Karpas-422 (cell line): Measurements from ENCODE around the gene DRD3. TPM values are rescaled to one million over a fixed set of nuclear protein-coding genes. Genes with fewer than 3 reads are reported as not detected.
A peak's percentile ranks its signal among the peaks of the same experiment; 100 is the strongest.

Experiments used
- DNase-seq: peaks from one replicate; pipeline ENCODE4 v3.0.0-alpha.2; 2015
- H2AFZ ChIP-seq: fragments of 200-600 bp; sonication (generic); 2 replicates; pipeline ENCODE4 v1.6.1; 2014; ENCODE audit warnings: antibody characterized with exemption, low read length, mixed read lengths
- H3K27ac ChIP-seq: fragments of 200-600 bp; sonication (generic); 2 replicates; pipeline ENCODE4 v1.5.1; 2014; ENCODE audit warnings: mild to moderate bottlenecking, low read length, moderate library complexity
- H3K27me3 ChIP-seq: fragments of 200-600 bp; sonication (generic); 2 replicates; pipeline ENCODE4 v1.6.1; 2014; ENCODE audit warnings: low read length, mixed read lengths
- H3K36me3 ChIP-seq: fragments of 200-600 bp; sonication (generic); 2 replicates; pipeline ENCODE4 v1.6.1; 2014; ENCODE audit warnings: low read length, mixed read lengths; ENCODE audit not compliant: insufficient read depth
- H3K4me1 ChIP-seq: fragments of 200-600 bp; sonication (generic); 2 replicates; pipeline ENCODE4 v1.6.1; 2014; ENCODE audit warnings: mild to moderate bottlenecking, low read length, mixed read lengths
- H3K4me2 ChIP-seq: fragments of 200-600 bp; sonication (generic); 2 replicates; pipeline ENCODE4 v1.6.1; 2014; ENCODE audit warnings: low read length, low read depth, mild to moderate bottlenecking; ENCODE audit not compliant: poor library complexity, severe bottlenecking
- H3K4me3 ChIP-seq: fragments of 200-600 bp; sonication (generic); 2 replicates; pipeline ENCODE4 v1.5.1; 2014; ENCODE audit warnings: mild to moderate bottlenecking, antibody characterized with exemption, low read length, mixed read lengths
- H3K79me2 ChIP-seq: fragments of 200-600 bp; sonication (generic); 2 replicates; pipeline ENCODE4 v1.6.1; 2014; ENCODE audit warnings: mild to moderate bottlenecking, low read length, mixed read lengths
- H3K9ac ChIP-seq: fragments of 200-600 bp; sonication (generic); 2 replicates; pipeline ENCODE4 v1.6.0; 2014; ENCODE audit warnings: low read length
- H3K9me2 ChIP-seq: fragments of 200-600 bp; sonication (generic), shearing (Covaris generic); replicated peaks from 2 replicates; pipeline ENCODE4 v1.6.0; 2014; ENCODE audit warnings: mild to moderate bottlenecking, low read length, moderate library complexity; ENCODE audit not compliant: insufficient read depth
- H3K9me3 ChIP-seq: fragments of 300-700, 200-600 bp; sonication (generic); 2 replicates; pipeline ENCODE4 v1.6.1; 2014; ENCODE audit warnings: low read length, mixed read lengths
- H4K20me1 ChIP-seq: fragments of 200-600 bp; sonication (generic); 2 replicates; pipeline ENCODE4 v1.6.1; 2014; ENCODE audit warnings: mild to moderate bottlenecking, antibody characterized with exemption, low read length, low read depth; ENCODE audit not compliant: insufficient read depth
- total RNA-seq: library from RNA; depleted of rRNA; stranded (reverse); fragments of >200 nt; shearing (Covaris generic); gene quantifications from 2 replicates; pipeline ENCODE4 v1.2.3, GENCODE V29; 2014; ENCODE audit warnings: low replicate concordance

The DRD3 gene
- total RNA-seq, 1 experiment from 2014 or later, result not detected

DNA sequence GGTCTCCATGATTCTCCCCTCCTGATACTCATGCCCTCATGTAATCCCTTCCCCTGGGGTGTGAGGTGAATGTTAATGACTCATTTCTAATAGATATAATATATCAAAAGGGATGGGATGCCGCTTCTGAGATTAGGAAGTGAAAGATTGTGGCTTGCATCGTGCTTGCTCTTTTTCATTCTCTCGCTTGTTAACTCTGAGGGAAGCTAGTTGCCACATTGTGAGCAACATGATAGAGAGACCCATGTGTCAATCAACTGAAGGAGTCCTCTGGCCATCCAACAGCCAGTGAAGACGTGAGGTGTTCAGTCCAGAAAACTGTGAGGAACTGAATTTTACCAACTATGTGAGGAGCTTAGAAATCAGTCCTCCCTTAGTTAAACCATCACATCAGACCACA lies 28.9 kb upstream of the DRD3 start:
- H3K27me3 ChIP-seq, result no peaks in the 10 kb centered on the region
- H3K9ac ChIP-seq, result no peak overlapping the region
- peaks cover 17% of the 10 kb centered on the region for H3K4me1 ChIP-seq
- H3K36me3 ChIP-seq, result no peaks in the 10 kb centered on the region
- no peak overlapping the region for H3K4me3 ChIP-seq
- H3K27ac ChIP-seq, result no peak overlapping the region
- no peak for DNase-seq
- no peaks in the 10 kb centered on the region for H4K20me1 ChIP-seq
- H3K4me2 ChIP-seq, result no peak overlapping the region
- no peaks in the 10 kb centered on the region for H3K79me2 ChIP-seq
- no peaks in the 10 kb centered on the region for H3K9me3 ChIP-seq
- H2AFZ ChIP-seq, result no peak overlapping the region
- no peaks in the 10 kb centered on the region for H3K9me2 ChIP-seq

GRCh38 chr3:114206342-114206741 lies 27.5 kb upstream of the DRD3 start:
- Histone ChIP-seq H2AFZ (no peak overlapping the region), H3K4me3 (no peak overlapping the region), H3K36me3 (no peaks in the 10 kb centered on the region), H3K27me3 (no peaks in the 10 kb centered on the region), H3K9me3 (no peaks in the 10 kb centered on the region), H3K4me2 (no peak overlapping the region), H3K4me1 (peaks cover 3% of the 10 kb centered on the region), H3K27ac (no peak overlapping the region), H3K9ac (no peak overlapping the region), H3K9me2 (no peaks in the 10 kb centered on the region), H3K79me2 (no peaks in the 10 kb centered on the region), H4K20me1 (no peaks in the 10 kb centered on the region)
- no peak for DNase-seq

GRCh38 chr3:114205541-114205940 lies 26.7 kb upstream of the DRD3 start:
- Histone ChIP-seq H3K4me2 (no peak overlapping the region), H3K9me2 (no peaks in the 10 kb centered on the region), H2AFZ (no peak overlapping the region), H3K9ac (no peak overlapping the region), H3K79me2 (no peaks in the 10 kb centered on the region), H4K20me1 (no peaks in the 10 kb centered on the region), H3K9me3 (no peaks in the 10 kb centered on the region), H3K27me3 (no peaks in the 10 kb centered on the region), H3K4me1 (no peaks in the 10 kb centered on the region), H3K27ac (no peak overlapping the region), H3K4me3 (no peak overlapping the region), H3K36me3 (no peaks in the 10 kb centered on the region)
- no peak for DNase-seq

DNA sequence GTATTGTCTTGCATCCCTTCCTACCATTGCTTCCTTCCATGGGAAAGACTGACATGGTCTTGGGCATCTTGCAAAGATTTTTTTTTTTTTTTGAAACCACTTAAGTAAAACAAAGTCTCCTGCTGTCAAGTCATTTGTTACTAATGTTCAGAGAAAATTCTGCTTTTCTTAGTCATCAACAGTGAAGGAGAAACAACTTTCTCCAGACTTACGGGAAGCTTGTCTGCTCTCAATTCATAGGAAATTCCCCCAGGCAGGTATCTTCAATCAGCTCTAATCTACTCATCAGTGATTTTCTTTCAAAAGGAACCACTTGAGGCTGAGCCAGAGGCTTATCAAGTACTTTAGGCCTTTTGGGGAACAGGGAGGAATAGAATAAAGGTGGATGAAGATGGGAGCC lies 15.9 kb upstream of the DRD3 start:
- no peak for DNase-seq
- Histone ChIP-seq H3K4me3 (no peak overlapping the region), H3K4me2 (no peak overlapping the region), H3K27ac (no peak overlapping the region), H3K9me3 (no peaks in the 10 kb centered on the region), H4K20me1 (no peaks in the 10 kb centered on the region), H3K36me3 (no peaks in the 10 kb centered on the region), H3K9me2 (no peaks in the 10 kb centered on the region), H3K9ac (no peak overlapping the region), H2AFZ (no peak overlapping the region), H3K27me3 (no peaks in the 10 kb centered on the region), H3K79me2 (no peaks in the 10 kb centered on the region), H3K4me1 (peaks cover 8% of the 10 kb centered on the region)

DNA sequence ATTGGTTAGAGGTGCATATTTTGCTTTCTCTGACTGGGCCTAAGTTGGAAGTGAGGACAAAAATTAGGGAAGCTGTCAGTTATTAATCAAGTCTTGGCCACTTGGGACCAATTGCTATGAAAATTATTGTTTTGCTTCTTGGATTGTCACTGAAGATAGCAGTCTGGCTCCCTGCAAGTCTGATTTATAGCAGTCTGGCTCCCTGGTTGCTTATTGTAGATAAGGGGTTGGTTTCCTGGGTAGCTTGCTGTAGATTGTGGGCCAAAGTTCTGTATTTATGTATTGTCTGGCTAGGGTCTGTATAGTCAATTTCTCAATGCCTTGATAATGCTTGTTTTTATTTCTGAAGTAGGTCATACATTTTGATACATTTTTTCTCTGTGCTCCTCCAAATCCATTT lies 13.3 kb upstream of the DRD3 start:
- Histone ChIP-seq H3K79me2 (no peaks in the 10 kb centered on the region), H3K36me3 (no peaks in the 10 kb centered on the region), H2AFZ (no peak overlapping the region), H3K9ac (no peak overlapping the region), H3K9me3 (no peaks in the 10 kb centered on the region), H3K4me1 (peaks cover 8% of the 10 kb centered on the region), H4K20me1 (no peaks in the 10 kb centered on the region), H3K27ac (no peak overlapping the region), H3K27me3 (no peaks in the 10 kb centered on the region), H3K9me2 (no peaks in the 10 kb centered on the region), H3K4me3 (no peak overlapping the region), H3K4me2 (no peak overlapping the region)
- no peak for DNase-seq

DNA sequence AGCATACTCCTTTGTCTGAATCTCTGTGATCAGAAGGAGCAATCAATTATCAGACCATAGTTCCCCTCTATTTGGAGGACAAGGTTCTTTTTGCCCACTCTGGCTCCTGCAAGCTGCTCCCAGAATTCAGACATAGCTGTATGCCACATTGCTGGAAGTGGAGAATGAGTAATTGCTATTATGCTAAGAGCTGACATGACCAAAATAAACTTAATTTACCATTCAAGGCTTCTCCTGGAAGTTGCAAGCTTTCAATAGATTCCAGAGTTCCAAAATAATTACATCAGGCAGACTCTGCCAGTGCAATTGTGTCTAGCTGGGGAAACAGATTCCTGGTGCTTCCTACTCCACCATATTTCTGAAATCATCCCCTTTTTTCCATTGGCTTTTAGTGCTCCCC lies 7.6 kb upstream of the DRD3 start:
- no peak for DNase-seq
- Histone ChIP-seq H3K79me2 (no peaks in the 10 kb centered on the region), H3K9me3 (no peaks in the 10 kb centered on the region)

DNA sequence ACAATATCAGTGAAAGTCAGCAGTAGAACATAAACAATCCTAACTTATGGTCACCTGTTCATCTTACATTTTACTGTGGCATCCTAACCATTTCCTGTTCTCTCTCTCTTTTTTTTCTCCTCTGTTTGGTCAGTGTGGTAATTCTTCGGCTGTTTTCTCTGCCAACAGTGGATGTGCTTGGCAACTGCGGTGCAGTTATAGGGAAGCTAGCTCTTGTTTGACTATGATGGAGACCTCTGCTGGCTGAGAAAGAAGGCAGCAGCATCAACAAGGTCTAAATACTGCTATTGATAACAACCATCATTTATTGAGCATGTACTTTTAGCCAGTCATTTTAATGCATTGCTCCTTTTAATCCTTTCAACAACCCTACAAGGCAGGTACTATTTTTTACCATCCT lies 723 bp upstream of the DRD3 start:
- Histone ChIP-seq H2AFZ (no peak overlapping the region), H4K20me1 (no peaks in the 10 kb centered on the region), H3K4me3 (no peak overlapping the region), H3K9me3 (no peaks in the 10 kb centered on the region), H3K36me3 (no peaks in the 10 kb centered on the region), H3K27me3 (no peaks in the 10 kb centered on the region), H3K27ac (no peak overlapping the region), H3K4me2 (no peak overlapping the region), H3K9ac (no peak overlapping the region), H3K4me1 (no peaks in the 10 kb centered on the region), H3K9me2 (no peaks in the 10 kb centered on the region), H3K79me2 (no peaks in the 10 kb centered on the region)
- DNase-seq, result peak; percentile 73

More for the DNA sequence above, 7.6 kb upstream of the DRD3 start:
- Histone ChIP-seq H3K9ac (no peak overlapping the region), H3K9me2 (no peaks in the 10 kb centered on the region), H3K27ac (no peak overlapping the region), H3K36me3 (no peaks in the 10 kb centered on the region), H4K20me1 (no peaks in the 10 kb centered on the region), H3K4me3 (no peak overlapping the region), H3K27me3 (no peaks in the 10 kb centered on the region), H3K4me2 (no peak overlapping the region), H3K4me1 (no peaks in the 10 kb centered on the region), H2AFZ (no peak overlapping the region)

- Histone ChIP-seq H3K4me2 (no peak overlapping the region), H3K9ac (no peak overlapping the region), H4K20me1 (no peaks in the 10 kb centered on the region), H3K4me3 (no peak overlapping the region), H3K9me3 (no peaks in the 10 kb centered on the region), H3K36me3 (no peaks in the 10 kb centered on the region), H2AFZ (no peak overlapping the region), H3K4me1 (no peaks in the 10 kb centered on the region), H3K79me2 (no peaks in the 10 kb centered on the region), H3K27ac (no peak overlapping the region), H3K27me3 (no peaks in the 10 kb centered on the region), H3K9me2 (no peaks in the 10 kb centered on the region)
- DNase-seq, result no peak
These were observed 2.0 kb downstream of the DRD3 start for GRCh38 chr3:114176890-114177289.

GRCh38 chr3:114176487-114176886 lies 2.4 kb downstream of the DRD3 start:
- no peak for DNase-seq
- Histone ChIP-seq H3K4me1 (no peaks in the 10 kb centered on the region), H3K27ac (no peak overlapping the region), H3K9me3 (no peaks in the 10 kb centered on the region), H3K9ac (no peak overlapping the region), H3K4me2 (no peak overlapping the region), H3K9me2 (no peaks in the 10 kb centered on the region), H4K20me1 (no peaks in the 10 kb centered on the region), H2AFZ (no peak overlapping the region), H3K36me3 (no peaks in the 10 kb centered on the region), H3K79me2 (no peaks in the 10 kb centered on the region), H3K27me3 (no peaks in the 10 kb centered on the region), H3K4me3 (no peak overlapping the region)
